Stimulated activated CD4-positive, alpha-beta T cell treated with anti-CD3 and anti-CD28 coated beads, Interleukin-1b, Interleukin-23, amount 100 ng/mL, for 1 hour (primary cell): ENCODE data around the gene HMBS.
A peak's percentile ranks its signal among the peaks of the same experiment; 100 is the strongest.
"Not testable (repeated sequence)": the region's sequence is repeated elsewhere in the genome, so short reads cannot be mapped to it uniquely, and the experiment has no call there.

Source experiments
- DNase-seq, 2 donors: peaks; one replicate each; pipeline ENCODE4 v3.0.0-alpha.2; 2020; ENCODE audit warnings: low read depth in 2 of 2

HMBS gene

GRCh38 chr11:119118227-119118626 lies 33.5 kb downstream of the HMBS start:
- DNase-seq: no peak

GRCh38 chr11:119118946-119119345 lies 34.3 kb downstream of the HMBS start:
- DNase-seq: no peak

GRCh38 chr11:119120639-119121007 lies 35.9 kb downstream of the HMBS start:
- DNase-seq: no peak

GRCh38 chr11:119121008-119121810 lies 36.5 kb downstream of the HMBS start, which contains the start of gene HINFP:
Gene HINFP, plus strand, starts transcription at chr11:119121580. Its CDS starts 5,365 bp downstream, at chr11:119126945.
- peak; percentile 99 for DNase-seq

- DNase-seq: no peak
These were observed 37.1 kb downstream of the HMBS start for GRCh38 chr11:119121811-119122124.

GRCh38 chr11:119125821-119126220 lies 41.1 kb downstream of the HMBS start:
- no peak for DNase-seq

- DNase-seq: no peak
These were observed 42.1 kb downstream of the HMBS start for GRCh38 chr11:119126675-119127268.

GRCh38 chr11:119130662-119131061 lies 46.0 kb downstream of the HMBS start:
- no peak for DNase-seq

- DNase-seq: no peak
These were observed 49.8 kb downstream of the HMBS start for GRCh38 chr11:119134389-119134978.

- DNase-seq: not testable (repeated sequence)
These were observed 54.6 kb downstream of the HMBS start for GRCh38 chr11:119139276-119139675.
